ENCODE results near the gene ATL3.
A peak's percentile ranks its signal among the peaks of the same experiment; 100 is the strongest.

Gene ATL3

DNA sequence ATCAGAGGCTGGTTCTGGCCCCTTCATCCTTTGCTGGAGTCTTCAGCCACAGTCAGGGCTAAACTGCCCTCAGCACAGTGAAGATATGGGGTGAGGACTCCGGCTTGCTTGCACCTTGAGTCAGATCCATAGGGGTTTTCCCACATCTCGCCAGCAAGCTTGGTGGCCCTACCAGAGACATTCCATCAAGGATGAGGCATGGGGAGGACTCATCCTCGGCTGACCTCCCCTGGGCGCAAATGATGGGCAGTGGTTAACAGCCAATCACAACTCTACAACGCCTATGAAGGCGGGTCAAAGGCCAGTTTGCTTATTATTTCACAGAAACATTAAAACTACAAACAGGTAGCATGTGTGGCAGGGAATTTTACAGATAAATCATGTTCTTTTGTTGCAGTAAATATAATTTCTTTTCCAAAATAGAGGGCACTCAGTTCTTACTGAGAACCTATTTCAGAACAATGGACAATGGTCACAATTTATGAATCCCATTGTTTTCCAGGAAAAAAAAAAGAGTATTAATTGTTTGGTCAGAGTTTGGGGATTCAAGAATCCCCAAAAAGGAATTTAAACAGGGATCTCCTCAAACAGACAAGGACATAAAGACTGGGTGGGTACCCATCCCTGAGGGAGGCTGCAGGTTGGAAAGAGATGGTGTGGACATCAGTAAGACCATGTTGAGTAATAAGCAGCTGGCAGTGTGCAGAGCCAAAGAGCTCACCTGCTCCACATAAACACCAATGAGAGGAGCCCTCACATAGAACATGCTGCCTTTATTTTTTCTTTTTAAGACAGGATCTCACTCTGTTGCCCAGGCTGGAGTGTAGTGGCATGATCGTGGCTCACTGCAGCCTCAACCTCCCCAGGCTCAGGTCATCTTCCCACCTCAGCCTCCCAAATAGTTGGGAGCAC lies 71.7 kb downstream of the ATL3 start:
- H3K4me1 ChIP-seq (ENCODE audit: control insufficient read depth in 2 of 2, insufficient read depth in 1 of 2, low read depth in 1 of 2, low read length in 2 of 2): peaks cover 5 to 7% of the 10 kb centered on the region in 2 donors
- no peak overlapping the region for H3K14ac ChIP-seq (ENCODE audit: low read length)
- no CpG with 5 or more reads among the region's 7 CpGs for WGBS, 2 donors (ENCODE audit: extremely low coverage in 2 of 2, insufficient read length in 2 of 2, insufficient replicate concordance in 1 of 2)
- peaks cover 0 to 3% of the 10 kb centered on the region in 2 donors for H3K9me3 ChIP-seq (replicated peaks in 1 of 2; ENCODE audit: control insufficient read depth in 2 of 2, insufficient read depth in 1 of 2, low read depth in 1 of 2, low read length in 2 of 2)
- H4K8ac ChIP-seq (ENCODE audit: low read depth, low read length): no peak overlapping the region
- no peak overlapping the region for H2BK120ac ChIP-seq (ENCODE audit: low read depth, low read length)
- no peaks in the 10 kb centered on the region for H3K79me1 ChIP-seq (ENCODE audit: low read depth, low read length)
- no peak overlapping the region for H3K4me3 ChIP-seq (ENCODE audit: low read length in 2 of 2)
- no peak overlapping the region for H4K91ac ChIP-seq (ENCODE audit: low read depth, low read length, poor library complexity)
- H2BK15ac ChIP-seq (ENCODE audit: low read length): no peak overlapping the region
- H3K27me3 ChIP-seq (ENCODE audit: control insufficient read depth in 3 of 3, insufficient read depth in 3 of 3, low read depth in 1 of 3, low read length in 3 of 3): no peaks in the 10 kb centered on the region
- H3K36me3 ChIP-seq (replicated peaks in 1 of 2; ENCODE audit: control insufficient read depth in 2 of 2, insufficient read depth in 2 of 2, low read length in 2 of 2): no peaks in the 10 kb centered on the region
- H2BK12ac ChIP-seq (ENCODE audit: low read length): no peak overlapping the region
- no peak overlapping the region for H3K18ac ChIP-seq (ENCODE audit: low read length)
- H3K23ac ChIP-seq (ENCODE audit: low read depth, low read length, poor library complexity): no peak overlapping the region
- H2BK5ac ChIP-seq (ENCODE audit: low read length): no peak overlapping the region
- no peak overlapping the region for H2AFZ ChIP-seq (ENCODE audit: low read length)
- no peak overlapping the region for H3K4ac ChIP-seq (ENCODE audit: low read length)
- H3K27ac ChIP-seq (replicated peaks; ENCODE audit: low read length): no peak overlapping the region
- no peak overlapping the region for H2AK5ac ChIP-seq (ENCODE audit: low read depth, low read length)
- no peak overlapping the region for H3K4me2 ChIP-seq (ENCODE audit: insufficient read depth, low read length, poor library complexity, severe bottlenecking)
- DNase-seq (ENCODE audit: low spot score): no peak
- H3K9ac ChIP-seq (ENCODE audit: low read depth, low read length, poor library complexity): no peak overlapping the region

DNA sequence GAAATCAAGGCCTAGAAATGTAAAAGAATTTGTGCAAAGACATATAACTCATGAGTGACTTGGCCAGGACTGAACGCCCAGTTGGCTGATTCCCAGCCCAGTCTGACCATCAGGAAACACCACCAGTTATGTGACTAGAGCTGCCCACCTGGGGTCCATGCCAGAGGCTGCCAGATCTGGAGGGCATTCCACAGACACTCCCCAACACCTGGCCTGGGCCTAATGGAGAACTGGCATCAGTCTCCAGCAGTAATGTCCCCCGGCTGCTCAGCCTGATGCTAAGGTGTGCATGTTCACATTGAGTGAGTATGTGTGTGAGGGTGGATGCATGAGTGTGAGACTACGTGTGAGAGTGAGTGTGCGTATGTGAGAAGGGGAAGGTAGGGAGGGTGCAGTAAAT lies 72.6 kb downstream of the ATL3 start:
- no peak overlapping the region for H2AK5ac ChIP-seq (ENCODE audit: low read depth, low read length)
- H3K4me2 ChIP-seq (ENCODE audit: insufficient read depth, low read length, poor library complexity, severe bottlenecking): no peak overlapping the region
- no peak overlapping the region for H3K4ac ChIP-seq (ENCODE audit: low read length)
- DNase-seq (ENCODE audit: low spot score): no peak
- no peaks in the 10 kb centered on the region for H3K27me3 ChIP-seq (ENCODE audit: control insufficient read depth in 3 of 3, insufficient read depth in 3 of 3, low read depth in 1 of 3, low read length in 3 of 3)
- H2BK12ac ChIP-seq (ENCODE audit: low read length): no peak overlapping the region
- peaks cover 2 to 5% of the 10 kb centered on the region in 2 donors for H3K4me1 ChIP-seq (ENCODE audit: control insufficient read depth in 2 of 2, insufficient read depth in 1 of 2, low read depth in 1 of 2, low read length in 2 of 2)
- H2BK5ac ChIP-seq (ENCODE audit: low read length): no peak overlapping the region
- H2AFZ ChIP-seq (ENCODE audit: low read length): no peak overlapping the region
- no peak overlapping the region for H3K14ac ChIP-seq (ENCODE audit: low read length)
- no peak overlapping the region for H4K91ac ChIP-seq (ENCODE audit: low read depth, low read length, poor library complexity)
- H3K36me3 ChIP-seq (replicated peaks in 1 of 2; ENCODE audit: control insufficient read depth in 2 of 2, insufficient read depth in 2 of 2, low read length in 2 of 2): no peaks in the 10 kb centered on the region
- H2BK120ac ChIP-seq (ENCODE audit: low read depth, low read length): no peak overlapping the region
- no peak overlapping the region for H3K4me3 ChIP-seq (ENCODE audit: low read length in 2 of 2)
- no peak overlapping the region for H3K9ac ChIP-seq (ENCODE audit: low read depth, low read length, poor library complexity)
- 100% methylated on average over 2 of the region's 4 CpGs; no CpG with 5 or more reads in 1 of the 2 donors for WGBS, 2 donors (ENCODE audit: extremely low coverage in 2 of 2, insufficient read length in 2 of 2, insufficient replicate concordance in 1 of 2)
- peaks cover 0 to 3% of the 10 kb centered on the region in 2 donors for H3K9me3 ChIP-seq (replicated peaks in 1 of 2; ENCODE audit: control insufficient read depth in 2 of 2, insufficient read depth in 1 of 2, low read depth in 1 of 2, low read length in 2 of 2)
- no peak overlapping the region for H4K8ac ChIP-seq (ENCODE audit: low read depth, low read length)
- no peak overlapping the region for H3K23ac ChIP-seq (ENCODE audit: low read depth, low read length, poor library complexity)
- H3K79me1 ChIP-seq (ENCODE audit: low read depth, low read length): no peaks in the 10 kb centered on the region
- no peak overlapping the region for H3K27ac ChIP-seq (replicated peaks; ENCODE audit: low read length)
- H3K18ac ChIP-seq (ENCODE audit: low read length): no peak overlapping the region
- no peak overlapping the region for H2BK15ac ChIP-seq (ENCODE audit: low read length)

DNA sequence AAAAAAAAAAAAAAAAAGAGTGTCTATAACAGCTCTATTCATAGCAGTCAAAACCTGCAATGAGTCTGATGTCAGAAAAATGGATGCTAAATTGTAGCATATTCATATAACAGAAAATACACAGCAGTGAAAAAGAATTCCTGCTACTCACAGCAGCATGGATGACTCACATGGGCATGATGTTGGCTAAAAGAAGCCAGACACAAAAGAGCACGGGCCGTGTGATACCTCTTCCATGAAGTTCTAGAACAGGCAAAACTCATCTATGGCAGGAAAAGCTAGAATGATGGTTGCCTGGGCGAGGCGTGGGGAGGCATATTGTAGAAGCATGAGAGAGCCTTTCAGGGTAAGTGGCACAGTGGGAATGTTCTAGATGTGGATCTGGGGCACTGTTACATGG lies 75.9 kb downstream of the ATL3 start:
- H3K4me1 ChIP-seq (ENCODE audit: control insufficient read depth in 2 of 2, insufficient read depth in 1 of 2, low read depth in 1 of 2, low read length in 2 of 2): no peaks in the 10 kb centered on the region
- H3K14ac ChIP-seq (ENCODE audit: low read length): no peak overlapping the region

DNA sequence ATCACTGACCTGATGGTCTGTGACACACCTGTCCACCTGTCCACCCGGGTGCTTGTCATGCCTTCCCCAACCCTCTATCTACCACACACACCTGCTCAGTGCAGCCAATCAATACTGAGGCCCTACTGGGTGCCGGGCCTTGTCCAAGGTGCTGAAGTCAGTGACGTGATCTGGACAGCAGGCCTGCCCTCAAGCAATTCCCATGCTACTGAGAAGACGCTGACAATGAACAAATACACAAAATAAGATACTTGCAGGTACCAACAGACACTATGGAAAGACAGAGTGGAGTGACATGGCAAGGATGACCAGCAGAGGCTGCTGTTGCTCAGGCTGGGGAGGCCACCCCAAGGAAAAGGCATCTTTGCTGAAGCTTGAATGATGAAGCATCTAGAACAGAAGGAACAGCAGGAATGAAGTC lies 78.2 kb downstream of the ATL3 start:
- Histone ChIP-seq H3K4me2 (ENCODE audit: insufficient read depth, low read length, poor library complexity, severe bottlenecking) (no peak overlapping the region), H2BK15ac (ENCODE audit: low read length) (no peak overlapping the region), H4K91ac (ENCODE audit: low read depth, low read length, poor library complexity) (no peak overlapping the region), H2AK5ac (ENCODE audit: low read depth, low read length) (no peak overlapping the region), H3K9ac (ENCODE audit: low read depth, low read length, poor library complexity) (no peak overlapping the region), H4K8ac (ENCODE audit: low read depth, low read length) (no peak overlapping the region), H3K9me3 (replicated peaks in 1 of 2; ENCODE audit: control insufficient read depth in 2 of 2, insufficient read depth in 1 of 2, low read depth in 1 of 2, low read length in 2 of 2) (peaks cover 0 to 3% of the 10 kb centered on the region in 2 donors), H2AFZ (ENCODE audit: low read length) (peak overlapping the region; percentile 45), H2BK120ac (ENCODE audit: low read depth, low read length) (no peak overlapping the region), H3K23ac (ENCODE audit: low read depth, low read length, poor library complexity) (no peak overlapping the region), H3K4ac (ENCODE audit: low read length) (no peak overlapping the region), H3K27ac (replicated peaks; ENCODE audit: low read length) (no peak overlapping the region), H3K27me3 (ENCODE audit: control insufficient read depth in 3 of 3, insufficient read depth in 3 of 3, low read depth in 1 of 3, low read length in 3 of 3) (no peaks in the 10 kb centered on the region), H3K14ac (ENCODE audit: low read length) (no peak overlapping the region), H3K36me3 (replicated peaks in 1 of 2; ENCODE audit: control insufficient read depth in 2 of 2, insufficient read depth in 2 of 2, low read length in 2 of 2) (no peaks in the 10 kb centered on the region), H2BK5ac (ENCODE audit: low read length) (no peak overlapping the region), H3K4me3 (ENCODE audit: low read length in 2 of 2) (no peak overlapping the region), H3K79me1 (ENCODE audit: low read depth, low read length) (no peaks in the 10 kb centered on the region), H3K18ac (ENCODE audit: low read length) (no peak overlapping the region), H2BK12ac (ENCODE audit: low read length) (no peak overlapping the region), H3K4me1 (ENCODE audit: control insufficient read depth in 2 of 2, insufficient read depth in 1 of 2, low read depth in 1 of 2, low read length in 2 of 2) (no peaks in the 10 kb centered on the region)
- WGBS, 2 donors (ENCODE audit: extremely low coverage in 2 of 2, insufficient read length in 2 of 2, insufficient replicate concordance in 1 of 2): no CpG with 5 or more reads among the region's 4 CpGs
- no peak for DNase-seq (ENCODE audit: low spot score)

More for the DNA sequence above, 75.9 kb downstream of the ATL3 start:
- no peak overlapping the region for H4K91ac ChIP-seq (ENCODE audit: low read depth, low read length, poor library complexity)
- no peaks in the 10 kb centered on the region for H3K27me3 ChIP-seq (ENCODE audit: control insufficient read depth in 3 of 3, insufficient read depth in 3 of 3, low read depth in 1 of 3, low read length in 3 of 3)
- no peaks in the 10 kb centered on the region for H3K79me1 ChIP-seq (ENCODE audit: low read depth, low read length)
- DNase-seq (ENCODE audit: low spot score): no peak
- H3K23ac ChIP-seq (ENCODE audit: low read depth, low read length, poor library complexity): no peak overlapping the region
- H2BK120ac ChIP-seq (ENCODE audit: low read depth, low read length): no peak overlapping the region
- no peaks in the 10 kb centered on the region for H3K36me3 ChIP-seq (replicated peaks in 1 of 2; ENCODE audit: control insufficient read depth in 2 of 2, insufficient read depth in 2 of 2, low read length in 2 of 2)
- no peak overlapping the region for H3K9ac ChIP-seq (ENCODE audit: low read depth, low read length, poor library complexity)
- no peak overlapping the region for H2BK15ac ChIP-seq (ENCODE audit: low read length)
- no peak overlapping the region for H3K27ac ChIP-seq (replicated peaks; ENCODE audit: low read length)
- no peak overlapping the region for H4K8ac ChIP-seq (ENCODE audit: low read depth, low read length)
- no peak overlapping the region for H3K4ac ChIP-seq (ENCODE audit: low read length)
- H3K4me2 ChIP-seq (ENCODE audit: insufficient read depth, low read length, poor library complexity, severe bottlenecking): no peak overlapping the region
- no CpG with 5 or more reads among the region's 4 CpGs for WGBS, 2 donors (ENCODE audit: extremely low coverage in 2 of 2, insufficient read length in 2 of 2, insufficient replicate concordance in 1 of 2)
- H3K18ac ChIP-seq (ENCODE audit: low read length): no peak overlapping the region
- H2BK12ac ChIP-seq (ENCODE audit: low read length): no peak overlapping the region
- no peak overlapping the region for H2AK5ac ChIP-seq (ENCODE audit: low read depth, low read length)
- H3K4me3 ChIP-seq (ENCODE audit: low read length in 2 of 2): no peak overlapping the region
- no peak overlapping the region for H2BK5ac ChIP-seq (ENCODE audit: low read length)
- H2AFZ ChIP-seq (ENCODE audit: low read length): no peak overlapping the region
- peaks cover 0 to 3% of the 10 kb centered on the region in 2 donors for H3K9me3 ChIP-seq (replicated peaks in 1 of 2; ENCODE audit: control insufficient read depth in 2 of 2, insufficient read depth in 1 of 2, low read depth in 1 of 2, low read length in 2 of 2)

Data from neuronal stem cell (in vitro differentiated cells).